H9 (cell line): ENCODE measurements around the gene MICAL2. TPM values are rescaled to one million over a fixed set of nuclear protein-coding genes. Genes with fewer than 3 reads are reported as not detected.

Experiments
- DNase-seq: peaks from one replicate; pipeline ENCODE4 v3.0.0-alpha.2; 2017
- H2AFZ ChIP-seq: one replicate; pipeline ENCODE4 v1.6.1; 2013; ENCODE audit warnings: mild to moderate bottlenecking, low read length, control low read depth, moderate library complexity
- H2AK5ac ChIP-seq: 2 replicates; pipeline ENCODE4 v1.6.1; 2013; ENCODE audit warnings: low read length, control low read depth, mixed read lengths; ENCODE audit not compliant: insufficient read length
- H2BK120ac ChIP-seq: one replicate; pipeline ENCODE4 v1.6.1; 2013; ENCODE audit warnings: low read depth, mild to moderate bottlenecking, low read length, control low read depth, inconsistent platforms; ENCODE audit not compliant: poor library complexity, severe bottlenecking
- H2BK12ac ChIP-seq: 2 replicates; pipeline ENCODE4 v1.6.1; 2013; ENCODE audit warnings: low read length, control low read depth, mixed read lengths, low read depth; ENCODE audit not compliant: insufficient read length
- H2BK15ac ChIP-seq: 2 replicates; pipeline ENCODE4 v1.6.1; 2013; ENCODE audit warnings: low read depth, low read length, control low read depth
- H2BK20ac ChIP-seq: one replicate; pipeline ENCODE4 v1.6.1; 2013; ENCODE audit warnings: low read depth, mild to moderate bottlenecking, low read length, control low read depth, inconsistent platforms; ENCODE audit not compliant: poor library complexity, severe bottlenecking
- H2BK5ac ChIP-seq: 2 replicates; pipeline ENCODE4 v1.6.1; 2013; ENCODE audit warnings: low read length, control low read depth, mixed read lengths; ENCODE audit not compliant: insufficient read length
- H3K14ac ChIP-seq: 2 replicates; pipeline ENCODE4 v1.6.1; 2013; ENCODE audit warnings: low read length, control low read depth; ENCODE audit not compliant: insufficient read depth
- H3K18ac ChIP-seq: 2 replicates; pipeline ENCODE4 v1.6.1; 2013; ENCODE audit warnings: low read depth, mild to moderate bottlenecking, mixed read lengths, low read length, control low read depth; ENCODE audit not compliant: insufficient read length
- H3K23ac ChIP-seq: 2 replicates; pipeline ENCODE4 v1.6.1; 2013; ENCODE audit warnings: low read length, control low read depth, mixed read lengths, low read depth; ENCODE audit not compliant: insufficient read length
- H3K23me2 ChIP-seq: 2 replicates; pipeline ENCODE4 v1.6.1; 2013; ENCODE audit warnings: low read depth, mild to moderate bottlenecking, mixed read lengths, low read length, control low read depth; ENCODE audit not compliant: insufficient read length, poor library complexity, severe bottlenecking
- H3K27ac ChIP-seq: 2 replicates; pipeline ENCODE4 v1.5.1; 2013; ENCODE audit warnings: low read length, control low read depth, mixed read lengths, low read depth; ENCODE audit not compliant: insufficient read length
- H3K27me3 ChIP-seq: 2 replicates; pipeline ENCODE4 v1.6.1; 2013; ENCODE audit warnings: low read length, control low read depth, inconsistent platforms; ENCODE audit not compliant: insufficient read depth
- H3K4ac ChIP-seq: 2 replicates; pipeline ENCODE4 v1.6.1; 2013; ENCODE audit warnings: low read depth, mild to moderate bottlenecking, control low read depth, inconsistent platforms, low read length, moderate library complexity
- H3K4me1 ChIP-seq: 2 replicates; pipeline ENCODE4 v1.6.1; 2013; ENCODE audit warnings: low read length, control low read depth, inconsistent platforms; ENCODE audit not compliant: insufficient read depth
- H3K4me2 ChIP-seq: 2 replicates; pipeline ENCODE4 v1.6.1; 2013; ENCODE audit warnings: low read length, control low read depth, mixed read lengths; ENCODE audit not compliant: insufficient read length, insufficient read depth
- H3K56ac ChIP-seq: 2 replicates; pipeline ENCODE4 v1.6.1; 2013; ENCODE audit warnings: low read depth, mild to moderate bottlenecking, mixed read lengths, low read length, control low read depth; ENCODE audit not compliant: insufficient read length
- H3K79me1 ChIP-seq: 2 replicates; pipeline ENCODE4 v1.6.1; 2013; ENCODE audit warnings: low read depth, mild to moderate bottlenecking, moderate library complexity, low read length, control low read depth, inconsistent platforms; ENCODE audit not compliant: insufficient read depth, poor library complexity, severe bottlenecking
- H3K79me2 ChIP-seq: 2 replicates; pipeline ENCODE4 v1.6.1; 2013; ENCODE audit warnings: low read length, control low read depth, inconsistent platforms; ENCODE audit not compliant: insufficient read depth
- H3K9ac ChIP-seq: 2 replicates; pipeline ENCODE4 v1.6.1; 2013; ENCODE audit warnings: low read length, control low read depth, mixed read lengths; ENCODE audit not compliant: insufficient read length; ENCODE audit errors: extremely low read depth
- H3K9me3 ChIP-seq: one replicate; pipeline ENCODE4 v1.6.1; 2013; ENCODE audit warnings: low read depth, low read length, inconsistent platforms; ENCODE audit not compliant: control insufficient read depth
- H3T11ph ChIP-seq: one replicate; pipeline ENCODE4 v1.6.1; 2013; ENCODE audit warnings: mild to moderate bottlenecking, low read length, control low read depth, inconsistent platforms
- H4K20me1 ChIP-seq: one replicate; pipeline ENCODE4 v1.6.1; 2013; ENCODE audit not compliant: control insufficient read depth, insufficient read length, insufficient read depth
- H4K5ac ChIP-seq: 2 replicates; pipeline ENCODE4 v1.6.1; 2013; ENCODE audit warnings: low read depth, mild to moderate bottlenecking, mixed read lengths, low read length, control low read depth; ENCODE audit not compliant: insufficient read length
- H4K8ac ChIP-seq: replicated peaks from 2 replicates; pipeline ENCODE4 v1.6.1; 2013; ENCODE audit warnings: low read length, control low read depth, mixed read lengths, low read depth; ENCODE audit not compliant: insufficient read length
- H4K91ac ChIP-seq: 2 replicates; pipeline ENCODE4 v1.6.1; 2013; ENCODE audit warnings: low read depth, mild to moderate bottlenecking, moderate library complexity, mixed read lengths, low read length, control low read depth; ENCODE audit not compliant: insufficient read length
- H3K27ac Mint-ChIP-seq, 3 experiments: 2 replicates in 2 of 3; 3 replicates in 1 of 3; pipeline ENCODE4 v1.8.0; 2020 to 2021; ENCODE audit warnings: mixed read lengths in 3 of 3, mild to moderate bottlenecking in 1 of 3, moderate library complexity in 1 of 3
- H3K27me3 Mint-ChIP-seq: 2 replicates; pipeline ENCODE4 v1.8.0; 2021; ENCODE audit warnings: low read depth, mild to moderate bottlenecking, moderate library complexity, mixed read lengths
- H3K36me3 Mint-ChIP-seq, 3 experiments: 2 replicates in 2 of 3; 3 replicates in 1 of 3; pipeline ENCODE4 v1.8.0; 2020 to 2021; ENCODE audit warnings: low read depth in 3 of 3, mixed read lengths in 3 of 3; ENCODE audit not compliant: insufficient read depth in 1 of 3
- H3K4me1 Mint-ChIP-seq, 2 experiments: 2 replicates each; pipeline ENCODE4 v1.8.0; 2020; ENCODE audit warnings: mixed read lengths in 2 of 2
- H3K4me3 Mint-ChIP-seq, 2 experiments: 2 replicates in 1 of 2; 3 replicates in 1 of 2; pipeline ENCODE4 v1.8.0; 2020 to 2021; ENCODE audit warnings: mild to moderate bottlenecking in 2 of 2, mixed read lengths in 2 of 2, moderate library complexity in 1 of 2
- H3K9me3 Mint-ChIP-seq, 2 experiments: 2 replicates in 1 of 2; 3 replicates in 1 of 2; pipeline ENCODE4 v1.8.0; 2020; ENCODE audit warnings: mild to moderate bottlenecking in 2 of 2, mixed read lengths in 2 of 2, moderate library complexity in 1 of 2
- CTCF ChIP-seq: fragments of 200-600 bp; sonication (generic); conservative IDR thresholded peaks from 3 replicates; pipeline ENCODE4 v1.8.0; 2021; ENCODE audit warnings: antibody characterized with exemption, mild to moderate bottlenecking
- WGBS: extraction: QIAGEN DNeasy Blood & Tissue Kit; methylation state at CpG from one replicate; pipeline ENCODE4 v1.1.7; 2013; ENCODE audit warnings: missing lambda C conversion rate, low lambda C conversion rate, mixed read lengths; ENCODE audit not compliant: insufficient read length; ENCODE audit errors: extremely low coverage; 5-methylcytosine and 5-hydroxymethylcytosine counted together
- total RNA-seq: library from RNA; stranded (reverse); gene quantifications from 2 replicates; pipeline ENCODE4 v1.2.1, GENCODE V29; 2021

MICAL2 gene
- total RNA-seq, 1 experiment from 2014 or later = 4.7 TPM

GRCh38 chr11:12200279-12200990 lies 90.0 kb downstream of the MICAL2 start:
- Histone ChIP-seq H2AK5ac (no peak overlapping the region), H2BK120ac (no peak overlapping the region), H3K79me2 (no peaks in the 10 kb centered on the region), H3K14ac (no peak overlapping the region), H2AFZ (no peak overlapping the region), H2BK20ac (no peak overlapping the region), H3K4ac (no peak overlapping the region), H3K27ac (no peak overlapping the region), H2BK12ac (no peak overlapping the region), H3K27me3 (no peaks in the 10 kb centered on the region), H4K91ac (no peak overlapping the region), H3K18ac (no peak overlapping the region), H2BK5ac (no peak overlapping the region), H4K8ac (no peak overlapping the region), H3K23me2 (no peaks in the 10 kb centered on the region), H3K4me1 (no peaks in the 10 kb centered on the region), H3T11ph (no peak overlapping the region), H3K23ac (no peak overlapping the region), H4K5ac (no peak overlapping the region), H3K4me2 (no peak overlapping the region), H3K79me1 (no peaks in the 10 kb centered on the region), H4K20me1 (no peaks in the 10 kb centered on the region), H2BK15ac (no peak overlapping the region), H3K56ac (no peak overlapping the region), H3K9ac (no peak overlapping the region), H3K9me3 (no peaks in the 10 kb centered on the region)
- Mint-ChIP-seq H3K36me3 (no peaks in the 10 kb centered on the region), H3K4me1 (peaks cover 4 to 12% of the 10 kb centered on the region in 2 experiments), H3K27ac (no peak overlapping the region), H3K4me3 (no peak overlapping the region), H3K27me3 (peaks cover 4% of the 10 kb centered on the region; the same call in 1 of the 2 replicates), H3K9me3 (peaks cover 0 to 3% of the 10 kb centered on the region in 2 experiments; a peak in 1 of 5 replicates)
- no peak for DNase-seq
- TF ChIP-seq CTCF = no peak
- WGBS = no CpG with 5 or more reads among the region's 14 CpGs
